Activated naive CD4-positive, alpha-beta T cell treated with anti-CD3 and anti-CD28 coated beads, Interleukin-2, amount 50 U/mL, for 72 hours (primary cell): ENCODE results near the gene DNAH5. TPM values are rescaled to one million over a fixed set of nuclear protein-coding genes. Genes with fewer than 3 reads are reported as not detected.

Source experiments
- ATAC-seq, 2 donors: fragments of 150-1000 bp; cut with Tn5 transposase; 2 replicates each; pipeline ENCODE4 v1.10.0; 2021; ENCODE audit warnings: mild to moderate bottlenecking in 2 of 2, moderate library complexity in 2 of 2
- DNase-seq, 2 donors: peaks; one replicate each; pipeline ENCODE4 v3.0.0; 2021 to 2022; ENCODE audit warnings: low spot score in 2 of 2
- H3K27ac Mint-ChIP-seq, 2 donors: one replicate each; pipeline ENCODE4 v1.8.0; 2022; ENCODE audit warnings: mild to moderate bottlenecking in 2 of 2, mixed read lengths in 2 of 2
- H3K36me3 Mint-ChIP-seq, 2 donors: one replicate each; pipeline ENCODE4 v1.8.0; 2022; ENCODE audit warnings: mixed read lengths in 2 of 2
- H3K9me3 Mint-ChIP-seq, 2 donors: one replicate each; pipeline ENCODE4 v1.8.0; 2022; ENCODE audit warnings: mixed read lengths in 2 of 2
- total RNA-seq, 2 donors: library from RNA; stranded (reverse); gene quantifications; one replicate each; pipeline ENCODE4 v1.2.3, GENCODE V29; 2022

DNAH5 gene
- total RNA-seq, 2 donors from 2014 or later = not detected

- H3K36me3 Mint-ChIP-seq = no peaks in the 10 kb centered on the region
- peaks cover 15 to 26% of the 10 kb centered on the region in 2 donors for H3K9me3 Mint-ChIP-seq
- ATAC-seq (no peak), DNase-seq (no peak)
- H3K27ac Mint-ChIP-seq = no peak overlapping the region
Measured at GRCh38 chr5:13643196-13643595, 301.3 kb downstream of the DNAH5 start.

Other genes starting within 250 kb of the DNAH5 start
- 10 to 100 TPM; 13.3 to 18.2 TPM for gene TRIO, start 198.7 kb upstream of the DNAH5 start, total RNA-seq